K562 treated with DMSO at 1 percent for 4 hours (cell line): ENCODE data around the gene RASL12. TPM values are rescaled to one million over a fixed set of nuclear protein-coding genes. Genes with fewer than 3 reads are reported as not detected.

Experiments used
- total RNA-seq: library from RNA; unstranded; fragments of 300-600 nt; gene quantifications from 2 replicates; pipeline ENCODE4 v1.2.3, GENCODE V29; 2022; ENCODE audit not compliant: insufficient read depth

The RASL12 gene
- total RNA-seq: not detected in 2 replicates

DNA sequence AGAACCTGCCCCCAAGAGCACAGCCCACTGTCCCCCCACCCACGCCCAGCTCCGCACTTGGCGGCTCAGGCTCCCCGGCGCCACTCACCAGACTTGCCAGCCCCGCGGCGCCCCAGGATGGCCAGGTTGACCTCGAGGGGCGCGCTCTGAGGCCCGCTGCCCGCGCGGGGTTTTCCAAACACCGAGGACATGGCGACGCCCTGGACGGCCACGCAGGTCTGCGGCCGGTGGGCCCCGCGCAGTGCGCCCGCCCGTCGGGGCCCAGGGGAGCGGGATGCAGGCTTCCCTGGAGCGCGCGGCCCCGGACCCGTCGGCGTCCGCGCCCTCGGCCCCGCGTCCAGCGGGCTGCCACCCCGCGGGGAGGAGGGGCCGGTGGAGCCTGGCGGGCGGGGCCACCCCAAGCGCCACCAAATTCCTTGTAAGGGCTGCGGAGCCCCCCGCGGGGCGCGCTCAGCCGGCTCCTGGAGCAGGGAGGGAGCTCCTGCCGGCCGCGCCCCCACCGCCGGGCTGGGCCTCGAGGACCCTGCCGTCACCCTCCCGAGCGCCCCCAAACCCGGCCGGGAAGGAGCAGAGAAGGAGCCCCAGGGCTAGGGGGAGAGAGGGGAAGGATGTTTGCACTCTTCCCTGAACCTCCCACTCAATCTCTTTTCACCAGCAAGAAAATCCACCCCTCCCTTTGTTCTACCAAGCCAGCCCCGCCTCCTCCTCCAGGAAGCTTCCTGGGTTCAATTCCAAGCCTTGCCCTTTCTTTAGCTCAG is at the start of gene RASL12:
Gene RASL12, minus strand, starts transcription at position 347 of the 758 bp plus-strand sequence. Its CDS starts 156 bp downstream, at position 191.

GRCh38 chr15:65115086-65115485 is 47.3 kb upstream of the RASL12 start, which contains the start of gene UBAP1L:
Gene UBAP1L (minus strand): TSS chr15:65115200. CDS start chr15:65106215, 8,985 bp downstream.

GRCh38 chr15:65076486-65077290 is 8.9 kb upstream of the RASL12 start, which contains the start of gene KBTBD13:
Gene KBTBD13 (plus strand): TSS chr15:65076746. CDS start chr15:65076816, 70 bp downstream.

GRCh38 chr15:65044724-65045481 is 22.9 kb downstream of the RASL12 start, which contains the start of gene SLC51B:
Gene SLC51B (plus strand): TSS chr15:65045387. CDS start chr15:65050005, 4,618 bp downstream.

GRCh38 chr15:65028921-65029735 is 38.7 kb downstream of the RASL12 start, which contains the start of gene MTFMT:
Gene MTFMT (minus strand): TSS chr15:65029639. CDS start chr15:65029613, 26 bp downstream.

Other genes starting within 250 kb of the RASL12 start
- 11.0 and 14.8 TPM in 2 replicates for gene PIF1, start 242.3 kb downstream of the RASL12 start, total RNA-seq
- gene PLEKHO2, start 226.1 kb downstream of the RASL12 start, total RNA-seq: 7.4 and 10.3 TPM in 2 replicates
- gene ANKDD1A, start 156.1 kb downstream of the RASL12 start, total RNA-seq: 0.71 TPM in 1 of 2 replicates, not detected in the other
- gene SPG21, start 78.1 kb downstream of the RASL12 start, total RNA-seq: 48.1 and 55.1 TPM in 2 replicates
- gene MTFMT, start 38.4 kb downstream of the RASL12 start, total RNA-seq: 8.4 and 8.5 TPM in 2 replicates
- not detected in 2 replicates for gene SLC51B, start 22.6 kb downstream of the RASL12 start, total RNA-seq
- gene KBTBD13, start 8.8 kb upstream of the RASL12 start, total RNA-seq: not detected in 2 replicates
- gene UBAP1L, start 47.2 kb upstream of the RASL12 start, total RNA-seq: 1.8 and 2.2 TPM in 2 replicates
- gene PDCD7, start 65.8 kb upstream of the RASL12 start, total RNA-seq: 25.5 and 30.9 TPM in 2 replicates
- gene CLPX, start 117.4 kb upstream of the RASL12 start, total RNA-seq: 26.2 and 32.6 TPM in 2 replicates
- gene CILP, start 143.5 kb upstream of the RASL12 start, total RNA-seq: not detected in 2 replicates
- gene PARP16, start 218.9 kb upstream of the RASL12 start, total RNA-seq: 12.1 and 14.5 TPM in 2 replicates
- gene RNU5A-1, start 228.1 kb upstream of the RASL12 start, total RNA-seq: not detected in 2 replicates
- gene RNU5B-1, start 236.7 kb upstream of the RASL12 start, total RNA-seq: not detected in 2 replicates